ENCODE results near the gene MACROD2. TPM values are rescaled to one million over a fixed set of nuclear protein-coding genes. Genes with fewer than 3 reads are reported as not detected.

The MACROD2 gene
- total RNA-seq, 1 donor from 2014 or later: 3.8 TPM

DNA sequence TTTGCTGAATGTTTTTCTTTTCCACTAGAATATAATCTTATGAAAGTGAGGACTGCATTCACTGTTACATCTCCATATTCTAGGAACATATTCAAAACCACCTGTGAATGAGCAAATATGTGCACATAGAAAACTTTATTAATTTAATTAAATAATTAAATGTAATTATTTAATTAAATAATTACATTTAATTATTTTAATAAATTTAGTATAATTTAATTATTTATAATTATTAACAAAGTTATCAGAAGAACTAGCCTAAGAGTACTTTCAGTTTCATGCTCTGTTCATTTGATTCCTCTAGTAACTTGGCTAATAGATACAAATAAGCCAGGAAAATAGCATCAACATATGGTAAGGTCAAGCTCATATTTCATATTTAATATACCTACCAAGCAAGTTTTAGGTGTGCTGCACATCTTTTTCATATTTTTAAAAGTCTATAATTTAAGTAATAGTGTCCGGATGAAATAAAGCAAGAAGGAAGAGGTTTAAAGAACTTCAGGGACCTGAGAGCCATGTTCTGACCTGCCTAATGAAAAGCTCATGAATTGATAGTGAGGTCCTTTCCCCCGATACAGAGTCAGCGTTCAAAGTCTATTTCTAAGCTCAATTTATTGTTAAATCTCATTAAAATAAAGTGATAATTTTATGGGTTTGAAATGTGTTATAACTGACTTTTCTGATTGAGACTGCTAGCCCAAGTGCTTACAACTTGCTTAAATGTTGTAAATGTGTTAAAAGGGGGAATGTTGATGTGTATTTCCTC is 703.5 kb downstream of the MACROD2 start:
- no peak for DNase-seq (ENCODE audit: low spot score)

DNA sequence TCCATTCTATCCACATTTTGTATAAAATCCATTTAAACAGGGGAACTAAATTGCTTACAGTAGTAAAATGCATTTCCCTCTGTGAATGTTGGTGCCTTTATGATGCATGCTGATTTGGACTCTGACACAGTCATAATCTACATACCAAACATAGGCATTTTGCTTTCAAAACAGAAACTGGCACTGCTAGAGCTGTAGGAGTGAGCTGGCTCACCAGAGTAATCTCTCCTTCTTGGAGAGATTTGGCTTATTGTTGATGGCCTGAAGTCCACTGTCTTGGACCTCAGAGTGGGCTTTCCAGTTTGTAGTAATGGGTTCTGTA is 705.3 kb downstream of the MACROD2 start:
- DNase-seq (ENCODE audit: low spot score): no peak

DNA sequence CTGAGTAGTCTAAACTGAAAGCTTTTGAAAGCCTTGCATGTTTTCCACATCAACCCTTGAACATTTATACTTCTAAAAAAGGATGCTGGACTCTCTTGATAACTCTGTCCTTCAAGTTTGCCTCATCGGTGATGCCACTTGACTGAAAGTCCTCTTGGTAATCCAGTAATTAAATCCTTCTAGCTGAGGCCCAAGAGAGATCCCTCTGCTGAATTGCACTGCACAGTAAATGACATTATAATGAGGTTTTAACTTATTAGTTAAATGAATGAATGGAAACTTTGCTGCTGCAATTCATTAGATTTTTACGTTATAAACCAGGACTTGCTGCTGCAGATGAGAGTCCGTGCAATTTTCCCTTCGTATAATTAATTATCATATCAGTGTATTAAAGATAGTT is 706.0 kb downstream of the MACROD2 start:
- DNase-seq (ENCODE audit: low spot score): no peak

DNA sequence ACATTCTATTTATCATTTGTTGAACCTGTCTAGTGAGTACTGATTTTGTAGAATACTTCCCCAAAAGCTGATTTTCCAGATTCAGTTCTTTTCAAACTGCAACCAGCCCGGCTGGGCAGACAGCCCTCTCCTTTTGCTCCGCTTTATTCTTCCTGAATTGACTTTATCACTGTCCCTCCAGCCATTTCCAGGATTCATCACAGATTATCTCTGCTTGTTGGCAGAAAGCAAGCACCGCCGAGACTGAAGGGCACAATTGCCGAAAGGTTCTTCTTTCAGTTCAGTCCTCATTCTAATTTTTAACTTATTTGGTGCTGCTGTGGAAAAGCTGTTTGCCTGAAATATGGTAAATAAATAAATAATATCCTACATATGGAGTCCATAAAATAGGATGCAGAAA is 711.2 kb downstream of the MACROD2 start:
- DNase-seq (ENCODE audit: low spot score): no peak

DNA sequence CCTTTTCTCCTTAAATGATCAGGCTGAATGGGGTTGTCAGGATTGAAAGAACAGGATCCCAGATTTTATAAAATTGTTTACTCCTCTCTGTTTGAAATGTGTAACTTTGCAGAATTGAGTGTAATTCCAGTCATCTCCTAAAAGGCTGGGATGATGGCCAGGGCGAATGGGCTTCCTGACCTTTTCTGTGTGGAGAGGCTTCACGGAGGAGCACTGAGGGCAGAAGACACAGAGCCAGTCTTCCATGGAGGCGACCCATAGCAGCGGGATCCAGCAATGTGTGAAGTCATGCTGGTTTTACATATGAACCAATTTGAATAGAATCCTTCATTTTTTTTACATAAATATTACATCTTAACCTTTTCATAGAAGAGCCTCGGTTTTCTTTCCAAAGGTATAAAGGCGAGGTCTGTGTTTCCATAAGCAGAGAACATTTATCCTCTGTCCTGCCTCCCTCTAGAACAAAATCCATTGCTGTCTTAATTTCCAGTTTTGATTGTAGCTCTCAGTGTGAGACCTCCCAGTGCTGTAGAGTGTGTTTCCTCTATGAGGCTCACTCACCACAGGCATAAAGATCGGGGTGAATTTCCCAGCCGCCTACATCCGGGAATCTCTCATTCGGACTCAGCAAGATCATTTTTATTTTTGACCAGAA is 711.8 kb downstream of the MACROD2 start:
- no peak for DNase-seq (ENCODE audit: low spot score)

DNA sequence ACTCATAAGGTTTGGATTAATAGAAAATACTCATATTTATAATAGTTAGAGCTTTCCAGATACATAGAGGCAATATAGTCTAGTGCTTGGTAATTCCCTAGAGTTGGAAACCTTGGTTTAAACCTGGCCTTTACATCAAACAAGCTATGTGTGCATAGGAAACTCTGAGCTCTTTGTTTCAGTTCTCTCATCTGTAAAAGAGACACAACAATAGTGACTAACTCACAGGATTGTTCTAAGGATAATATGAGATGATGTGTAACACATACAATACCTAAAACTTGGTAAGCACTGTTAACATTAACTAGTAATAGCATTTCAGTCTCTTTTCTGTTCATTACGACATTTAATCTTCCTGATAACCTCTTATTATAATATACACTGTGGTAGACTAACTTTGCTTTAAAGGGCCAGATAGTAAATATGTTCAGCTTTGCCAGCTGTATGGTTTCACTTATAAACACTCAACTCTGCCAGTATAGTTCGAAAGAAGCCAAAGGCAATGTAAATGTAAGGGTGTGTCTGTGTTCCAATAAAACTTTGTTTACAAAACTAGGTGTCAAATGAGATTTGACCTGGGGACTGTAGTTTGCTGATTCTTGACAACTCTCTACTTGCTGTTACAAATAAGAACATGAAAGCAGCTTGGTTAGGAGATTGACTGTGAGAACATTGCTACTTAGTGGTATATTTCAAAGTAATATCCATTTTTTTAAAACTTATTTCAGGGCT is 712.7 kb downstream of the MACROD2 start:
- no peak for DNase-seq (ENCODE audit: low spot score)

DNA sequence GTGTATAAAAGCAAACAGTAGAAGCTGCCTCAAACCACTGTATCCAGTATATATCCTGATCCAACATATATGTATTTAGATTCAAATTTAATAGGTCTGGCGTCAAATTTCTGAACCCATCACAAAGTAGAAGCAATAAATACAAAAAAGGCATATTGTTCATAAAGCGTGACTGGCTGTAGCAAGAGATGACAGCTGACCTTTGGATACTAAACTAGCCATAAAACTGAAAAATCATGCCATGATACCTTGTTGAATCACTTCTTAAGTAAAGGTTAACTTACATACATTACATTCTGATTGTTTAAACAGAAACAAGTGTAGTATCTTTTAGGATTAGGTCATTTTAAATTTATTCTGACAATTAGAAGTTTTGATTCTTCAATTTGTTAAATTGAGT is 714.1 kb downstream of the MACROD2 start:
- no peak for DNase-seq (ENCODE audit: low spot score)

DNA sequence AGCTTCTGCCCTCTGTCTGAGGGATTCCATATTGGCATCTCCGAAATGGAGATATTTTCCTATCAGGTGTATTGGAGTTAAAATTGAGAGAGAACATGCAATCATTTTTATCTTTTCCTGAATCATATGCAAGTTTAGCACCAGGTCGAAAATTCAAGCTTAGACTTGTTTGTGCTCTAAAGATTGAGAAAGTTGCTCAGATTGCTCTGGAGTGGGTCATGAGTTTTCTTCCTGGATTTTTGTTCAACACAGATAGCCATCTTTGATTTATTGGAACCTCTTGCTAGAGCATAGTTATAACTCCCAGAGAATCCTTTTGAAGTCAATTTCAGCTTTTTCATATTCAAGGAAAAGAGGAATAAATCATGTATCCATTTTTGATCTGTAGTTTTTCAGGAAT is 715.6 kb downstream of the MACROD2 start:
- no peak for DNase-seq (ENCODE audit: low spot score)

DNA sequence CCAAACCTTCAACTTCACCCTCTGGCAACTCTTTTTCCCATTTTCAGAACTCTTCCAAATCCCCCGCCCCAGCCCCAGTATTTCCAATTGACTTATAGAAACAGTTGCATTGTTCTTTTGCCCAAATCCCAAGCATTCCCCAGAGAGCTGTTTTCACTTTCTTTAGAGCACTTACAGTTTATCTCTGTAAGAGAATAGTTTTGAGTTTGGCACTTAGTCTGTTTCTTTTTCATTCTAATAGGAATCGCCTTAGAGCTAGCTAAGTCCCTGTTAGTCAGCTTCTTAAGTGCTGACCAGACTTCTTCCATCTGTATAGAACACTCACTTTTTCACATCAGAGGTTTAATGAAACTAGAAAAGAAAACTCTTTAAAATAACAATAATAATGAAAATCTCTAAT is 716.3 kb downstream of the MACROD2 start:
- DNase-seq (ENCODE audit: low spot score): no peak

DNA sequence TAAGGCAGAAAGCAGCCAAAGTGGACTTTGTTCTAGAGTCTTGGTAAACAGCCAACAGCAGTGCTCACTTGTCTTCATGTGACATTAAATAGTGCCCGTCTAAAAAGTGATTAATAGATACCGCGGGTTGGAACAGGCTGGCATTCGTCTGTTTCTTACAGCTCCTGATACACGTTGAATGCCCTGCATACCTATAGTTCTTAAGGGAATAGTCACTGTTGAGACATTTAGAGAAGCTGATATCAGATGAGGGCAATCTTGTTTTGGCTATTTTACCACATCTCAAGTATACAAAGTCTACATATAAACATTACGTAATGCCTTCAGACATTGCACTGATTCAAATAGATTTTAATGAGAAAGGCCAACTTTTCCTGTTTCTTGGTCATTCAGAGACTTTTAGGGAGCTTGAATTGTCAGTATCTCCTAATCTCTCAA is 717.0 kb downstream of the MACROD2 start:
- DNase-seq (ENCODE audit: low spot score): no peak

DNA sequence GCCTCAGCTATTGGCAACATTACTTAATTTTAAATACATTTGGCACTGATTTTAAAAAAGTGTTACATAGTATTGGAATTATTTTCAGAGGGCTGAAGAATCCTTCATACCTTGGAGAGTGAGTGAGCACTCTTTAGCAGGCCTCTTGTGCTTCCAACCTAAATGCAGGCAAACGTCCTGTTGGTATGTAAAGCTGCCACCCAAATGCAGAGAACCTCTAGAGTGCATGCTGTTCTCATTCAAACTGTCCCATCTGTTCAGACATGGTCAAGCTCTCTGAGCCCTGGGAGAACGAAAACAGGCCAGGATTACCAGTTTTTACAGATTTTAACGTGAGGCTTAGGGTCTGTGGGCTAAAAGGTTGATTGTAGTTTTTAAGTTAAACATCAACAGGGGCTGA is 720.1 kb downstream of the MACROD2 start:
- DNase-seq (ENCODE audit: low spot score): no peak

DNA sequence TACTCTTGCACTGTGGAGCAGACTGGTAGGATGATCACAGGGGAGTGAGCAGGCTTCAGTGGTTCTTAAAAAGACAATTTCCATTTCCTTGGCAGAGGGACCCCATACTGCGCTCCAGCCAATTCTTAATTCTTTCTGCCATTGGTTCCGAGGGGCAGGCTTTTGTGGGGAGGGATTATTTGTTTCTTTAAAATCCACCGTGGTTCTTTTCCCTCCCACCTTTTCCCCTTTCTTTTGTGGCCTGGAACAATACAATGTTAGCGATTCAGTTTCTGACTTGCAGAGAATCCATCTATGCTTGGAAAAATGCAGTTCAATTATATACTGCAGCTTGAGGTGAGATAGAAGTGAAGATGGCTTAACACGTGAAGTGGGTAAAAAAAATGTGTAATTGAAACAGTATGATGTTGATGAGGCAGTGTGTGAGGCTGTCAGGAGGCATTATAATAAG is 721.1 kb downstream of the MACROD2 start:
- no peak for DNase-seq (ENCODE audit: low spot score)

DNA sequence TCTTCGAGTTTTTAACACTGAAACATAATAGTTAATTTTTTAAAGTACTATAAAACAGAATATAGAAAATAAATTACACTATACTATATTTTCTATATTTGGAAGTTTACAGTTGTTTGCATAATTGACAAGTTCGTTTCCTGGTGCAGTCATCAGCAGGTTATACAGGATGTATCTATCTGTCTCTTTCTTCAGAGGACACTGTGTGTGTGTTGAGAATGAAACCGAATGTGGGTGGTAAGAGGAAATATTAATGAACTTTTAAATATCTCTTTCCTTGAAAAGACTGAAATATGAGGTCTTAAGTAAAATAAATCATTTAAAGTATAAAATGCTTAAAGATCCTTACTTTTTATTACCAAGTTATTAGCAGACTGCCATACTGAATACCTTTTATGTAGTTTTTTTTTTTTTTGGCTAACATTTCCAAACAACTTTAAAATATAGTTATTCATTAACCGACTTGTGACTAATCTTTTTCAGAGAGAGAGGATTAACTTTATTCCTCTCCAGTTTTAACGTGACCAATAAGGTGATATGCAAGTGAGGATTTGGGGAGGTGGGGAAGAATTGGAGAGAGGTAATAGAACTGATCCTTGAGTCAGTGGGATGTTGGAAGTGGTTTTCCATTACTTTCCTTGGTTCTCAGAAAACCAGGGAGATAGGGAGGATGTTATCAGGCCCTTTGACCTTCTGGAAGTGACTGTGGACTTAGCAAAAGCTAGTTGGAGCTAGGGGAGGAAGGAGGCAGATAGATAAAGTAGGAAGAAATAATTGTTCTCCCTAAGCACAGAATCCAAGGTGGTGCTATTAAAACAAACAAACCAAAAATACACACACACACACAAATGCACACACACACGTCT is 722.1 kb downstream of the MACROD2 start:
- DNase-seq (ENCODE audit: low spot score): no peak

DNA sequence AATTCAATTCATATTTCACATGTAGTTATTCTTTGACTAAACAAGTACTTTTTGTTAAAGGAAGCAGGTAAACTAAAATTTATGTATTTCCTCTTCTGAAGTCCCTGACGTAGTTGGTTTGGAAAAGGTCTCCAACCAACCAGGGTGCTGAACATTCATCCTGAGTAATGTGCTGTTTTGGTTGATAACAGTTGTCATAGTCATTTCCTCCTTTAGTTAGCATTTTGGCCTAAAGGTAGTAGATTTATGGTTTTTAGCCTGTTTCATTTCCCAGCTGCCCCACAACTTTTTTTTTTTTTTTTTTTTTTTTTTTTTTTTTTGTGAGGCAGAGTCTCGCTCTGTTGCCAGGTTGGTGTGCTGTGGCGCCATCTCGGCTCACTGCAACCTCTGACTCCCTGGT is 724.9 kb downstream of the MACROD2 start:
- DNase-seq (ENCODE audit: low spot score): no peak

DNA sequence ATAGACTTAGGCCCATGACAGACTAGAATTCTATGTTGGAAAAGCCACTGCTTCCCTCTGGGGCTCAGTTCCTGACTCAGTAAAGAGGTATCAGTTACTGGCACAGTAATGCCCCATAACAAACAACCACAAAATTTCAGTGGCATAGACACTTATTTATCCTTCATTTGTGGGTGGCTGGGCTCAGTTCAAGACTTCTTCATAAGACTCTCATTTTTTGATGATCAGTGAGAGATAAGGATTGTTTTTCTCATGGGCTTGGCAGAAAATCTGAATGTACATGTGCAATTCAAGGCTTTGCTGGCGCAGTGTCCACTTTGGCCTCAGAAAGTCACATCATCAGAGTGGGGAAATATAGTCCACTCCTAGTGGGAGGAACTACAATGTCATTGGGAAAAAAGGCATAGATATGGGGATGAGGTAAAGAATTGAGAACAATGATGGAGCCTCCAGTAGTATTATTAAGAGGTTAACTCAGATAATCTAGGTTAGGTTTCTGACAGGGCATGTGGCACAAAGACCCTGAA is 726.7 kb downstream of the MACROD2 start:
- DNase-seq (ENCODE audit: low spot score): no peak

DNA sequence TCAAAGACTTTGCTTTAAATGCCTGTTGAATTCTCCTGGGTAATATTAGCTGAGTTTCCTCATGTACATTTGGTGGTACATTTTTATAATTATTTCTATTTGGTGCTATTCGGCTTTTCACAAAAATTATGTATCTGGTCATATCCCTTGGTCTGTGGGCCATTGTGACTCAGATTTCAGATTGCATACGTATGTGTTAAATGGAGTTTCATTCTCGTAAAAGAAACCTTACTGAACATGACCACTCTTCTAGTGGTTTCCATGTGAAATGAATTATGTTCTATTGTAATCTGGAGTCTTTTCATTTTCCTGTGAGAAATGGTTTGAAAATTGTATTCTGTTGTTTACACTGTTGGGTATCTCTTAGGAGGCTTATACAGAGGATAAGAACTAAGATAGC is 728.3 kb downstream of the MACROD2 start:
- DNase-seq (ENCODE audit: low spot score): no peak

DNA sequence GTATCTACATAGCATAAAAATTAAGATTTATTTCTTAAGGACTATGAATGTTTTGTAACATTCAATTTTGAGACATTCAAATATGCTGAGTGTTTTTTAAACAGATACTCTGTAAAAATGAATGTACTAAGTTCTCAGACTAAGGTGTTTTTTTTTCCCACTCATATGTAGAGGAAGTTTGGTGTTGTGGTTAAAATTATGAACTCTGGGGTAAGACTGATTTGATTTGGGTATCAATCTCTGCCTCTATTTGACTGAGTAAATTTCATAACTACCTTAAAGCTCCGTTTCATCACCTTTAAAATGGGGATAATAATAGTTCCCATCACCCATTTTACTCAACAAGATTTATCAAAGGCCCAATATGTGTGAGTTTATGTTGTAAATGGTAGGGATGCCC is 728.7 kb downstream of the MACROD2 start:
- no peak for DNase-seq (ENCODE audit: low spot score)

DNA sequence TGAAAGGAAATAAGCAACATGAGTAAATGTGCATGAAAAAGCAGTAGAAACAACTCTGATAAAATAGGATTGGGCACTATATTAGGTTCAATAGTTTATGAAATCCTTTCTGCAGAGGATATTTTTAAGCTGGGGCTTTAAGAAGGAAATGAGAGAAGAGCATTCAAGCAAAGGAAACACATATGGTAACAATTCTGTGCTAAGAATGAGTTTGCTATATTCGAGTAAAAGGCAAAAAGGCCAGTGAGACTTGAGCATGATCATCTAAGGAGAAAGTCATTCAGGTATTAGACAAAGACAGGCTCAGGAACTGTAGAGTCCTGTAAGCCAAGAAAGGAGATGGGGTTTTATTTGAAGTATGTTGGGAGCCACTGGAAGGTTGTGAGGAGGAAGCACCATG is 729.2 kb downstream of the MACROD2 start:
- no peak for DNase-seq (ENCODE audit: low spot score)

DNA sequence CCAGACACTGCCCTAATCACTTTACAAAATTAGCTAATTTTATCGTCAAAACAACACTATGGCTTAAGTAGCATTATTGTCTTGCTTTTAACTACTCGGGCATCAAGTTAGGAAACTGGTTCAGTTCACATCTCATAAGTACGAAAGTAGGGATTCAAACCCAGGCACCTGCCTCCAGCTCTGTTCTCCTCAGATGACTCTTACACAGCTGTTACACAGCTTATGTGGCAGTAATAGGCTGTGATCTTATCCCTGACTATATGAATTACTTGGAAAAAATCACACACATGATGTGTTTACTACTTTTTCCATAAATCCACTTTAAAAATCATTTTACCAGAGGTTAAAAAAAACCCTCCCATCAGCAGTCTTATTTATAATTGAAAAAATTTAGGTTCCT is 731.3 kb downstream of the MACROD2 start:
- DNase-seq (ENCODE audit: low spot score): no peak

DNA sequence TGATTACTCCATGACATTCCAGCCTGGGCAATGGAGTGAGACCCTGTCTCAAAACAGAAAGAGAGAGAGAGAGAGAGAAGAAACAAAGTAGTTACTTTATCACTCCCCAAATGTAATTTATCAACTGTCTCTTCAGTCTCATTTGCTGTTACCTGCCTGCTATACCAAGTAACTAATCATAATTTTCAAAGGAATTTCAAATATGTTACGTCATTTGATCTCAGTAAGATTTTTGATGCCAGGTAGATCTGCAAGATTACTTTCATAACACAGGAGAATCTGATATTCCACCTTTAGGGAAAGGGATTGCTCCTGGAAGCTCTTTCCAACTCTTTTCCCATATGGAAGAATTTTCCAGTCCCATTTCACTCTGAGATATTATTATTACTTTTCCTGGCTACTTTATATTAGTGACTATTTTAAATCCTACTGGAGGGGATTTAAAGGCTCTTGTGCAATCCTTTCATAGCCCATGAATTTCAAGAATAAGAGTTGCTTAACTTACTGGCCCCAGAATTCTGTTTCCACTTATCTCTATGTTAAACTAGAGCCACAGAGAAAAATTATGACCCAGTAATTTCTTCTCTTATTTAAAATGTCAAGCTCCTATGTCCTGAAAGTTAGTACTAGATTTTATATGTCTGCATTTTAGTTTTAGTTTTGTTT is 732.3 kb downstream of the MACROD2 start:
- DNase-seq (ENCODE audit: low spot score): no peak

DNA sequence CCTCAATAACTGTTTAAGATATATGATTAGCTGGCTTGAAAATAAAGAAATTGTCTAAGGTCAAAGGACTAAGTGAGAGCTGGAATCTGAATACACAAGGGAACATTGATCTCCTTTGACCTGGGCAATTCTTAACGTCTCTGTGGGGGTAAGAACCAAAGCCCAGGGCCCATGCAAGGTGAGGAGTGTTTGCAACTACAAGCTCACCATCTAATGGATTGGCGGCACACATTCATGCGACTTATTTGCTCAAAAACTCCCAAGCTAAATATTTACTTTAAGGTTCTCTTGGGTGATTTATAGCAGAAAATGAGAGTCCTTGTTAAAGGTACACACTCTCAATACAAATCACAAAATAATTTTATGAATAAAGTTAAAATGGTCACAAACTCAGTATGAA is 734.1 kb downstream of the MACROD2 start:
- DNase-seq (ENCODE audit: low spot score): no peak

Measured in mesenteric fat pad (tissue), 1 donor.